Measurements from ENCODE around the gene MTPN. TPM values are rescaled to one million over a fixed set of nuclear protein-coding genes. Genes with fewer than 3 reads are reported as not detected.

The MTPN gene
- total RNA-seq, 1 donor from 2014 or later = 128 TPM

- TF ChIP-seq CTCF (IDR thresholded peaks at IDR 0.05; ENCODE audit: insufficient read depth, low read length, poor library complexity, severe bottlenecking) = no peak
- no peak for DNase-seq (ENCODE audit: low read depth)
- no peaks in the 10 kb centered on the region for H3K27me3 ChIP-seq (ENCODE audit: control insufficient read depth, insufficient read depth, low read length)
Measured at GRCh38 chr7:135960709-135961451, 16.3 kb downstream of the MTPN start.

GRCh38 chr7:135959646-135960363 lies 17.4 kb downstream of the MTPN start:
- Histone ChIP-seq H3K36me3 (ENCODE audit: control insufficient read depth, insufficient read depth, low read length) (no peaks in the 10 kb centered on the region), H3K27me3 (ENCODE audit: control insufficient read depth, insufficient read depth, low read length) (no peaks in the 10 kb centered on the region), H3K4me3 (ENCODE audit: low read depth, low read length) (no peak overlapping the region)
- TF ChIP-seq CTCF (IDR thresholded peaks at IDR 0.05; ENCODE audit: insufficient read depth, low read length, poor library complexity, severe bottlenecking) = no peak
- no peak for DNase-seq (ENCODE audit: low read depth)

More at GRCh38 chr7:135960709-135961451, 16.3 kb downstream of the MTPN start:
- H3K36me3 ChIP-seq (ENCODE audit: control insufficient read depth, insufficient read depth, low read length) = no peaks in the 10 kb centered on the region
- H3K4me3 ChIP-seq (ENCODE audit: low read depth, low read length) = no peak overlapping the region

- DNase-seq (ENCODE audit: low read depth) = no peak
- Histone ChIP-seq H3K27me3 (ENCODE audit: control insufficient read depth, insufficient read depth, low read length) (no peaks in the 10 kb centered on the region), H3K4me3 (ENCODE audit: low read depth, low read length) (no peak overlapping the region), H3K36me3 (ENCODE audit: control insufficient read depth, insufficient read depth, low read length) (no peaks in the 10 kb centered on the region)
- no peak for TF ChIP-seq CTCF (IDR thresholded peaks at IDR 0.05; ENCODE audit: insufficient read depth, low read length, poor library complexity, severe bottlenecking)
Measured at GRCh38 chr7:135958173-135958572, 19.0 kb downstream of the MTPN start.

- Histone ChIP-seq H3K27me3 (ENCODE audit: control insufficient read depth, insufficient read depth, low read length) (no peaks in the 10 kb centered on the region), H3K4me3 (ENCODE audit: low read depth, low read length) (no peak overlapping the region), H3K36me3 (ENCODE audit: control insufficient read depth, insufficient read depth, low read length) (no peaks in the 10 kb centered on the region)
- DNase-seq (ENCODE audit: low read depth) = no peak
- no peak for TF ChIP-seq CTCF (IDR thresholded peaks at IDR 0.05; ENCODE audit: insufficient read depth, low read length, poor library complexity, severe bottlenecking)
Measured at GRCh38 chr7:135957627-135958026, 19.5 kb downstream of the MTPN start.

GRCh38 chr7:135956393-135956792 lies 20.8 kb downstream of the MTPN start:
- DNase-seq (ENCODE audit: low read depth) = no peak
- H3K36me3 ChIP-seq (ENCODE audit: control insufficient read depth, insufficient read depth, low read length) = no peaks in the 10 kb centered on the region

More at GRCh38 chr7:135956393-135956792, 20.8 kb downstream of the MTPN start:
- Histone ChIP-seq H3K4me3 (ENCODE audit: low read depth, low read length) (no peak overlapping the region), H3K27me3 (ENCODE audit: control insufficient read depth, insufficient read depth, low read length) (no peaks in the 10 kb centered on the region)
- TF ChIP-seq CTCF (IDR thresholded peaks at IDR 0.05; ENCODE audit: insufficient read depth, low read length, poor library complexity, severe bottlenecking) = no peak

Measured in kidney epithelial cell (primary cell).